ENCODE data around the gene TMEM150C. TPM values are rescaled to one million over a fixed set of nuclear protein-coding genes. Genes with fewer than 3 reads are reported as not detected.

TMEM150C gene
- total and polyA plus RNA-seq, 2 of the 8 experiments (the other 6 are each of a cell fraction or from before 2014, with no cell fraction given): 1.5 to 1.7 TPM

DNA sequence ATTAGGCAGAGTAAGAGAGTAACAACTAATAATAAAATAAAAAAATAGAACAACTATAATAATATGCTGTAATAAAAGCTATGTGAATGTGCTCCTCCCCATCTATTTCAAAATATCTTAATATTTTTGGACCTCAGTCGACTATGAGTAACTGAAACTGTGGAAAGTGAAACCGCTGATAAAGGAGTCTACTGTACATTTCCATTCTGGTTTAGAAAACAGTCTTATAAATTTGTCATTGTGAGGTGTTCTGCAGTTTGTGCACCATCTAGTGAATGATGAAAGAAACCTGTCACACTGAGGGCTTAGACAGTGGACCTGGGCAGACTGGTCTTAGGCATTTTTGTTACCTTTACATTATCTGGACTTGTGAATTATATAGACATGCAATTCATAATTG is 42.0 kb downstream of the TMEM150C start (continued):
- TF ChIP-seq BRCA1 (IDR thresholded peaks at IDR 0.05; ENCODE audit: low read depth, low read length) (no peak), CBX5 (IDR thresholded peaks at IDR 0.05; ENCODE audit: low read depth, low read length) (no peak), TBP (IDR thresholded peaks at IDR 0.05; ENCODE audit: low read depth, low read length) (no peak), SIN3A (conservative IDR thresholded peaks at IDR 0.05 in 1 of 2, IDR thresholded peaks at IDR 0.05 in 1 of 2; ENCODE audit: low read depth in 1 of 2, low read length in 2 of 2) (no peak), POU5F1 (IDR thresholded peaks at IDR 0.05; ENCODE audit: low read depth, low read length) (no peak), GTF2F1 (IDR thresholded peaks at IDR 0.05; ENCODE audit: borderline replicate concordance, low read depth, low read length) (no peak), POLR2AphosphoS5 (IDR thresholded peaks at IDR 0.05; ENCODE audit: low read depth, low read length) (no peak), SRF (IDR thresholded peaks at IDR 0.05; ENCODE audit: low read depth, low read length) (no peak), SIRT6 (IDR thresholded peaks at IDR 0.05; ENCODE audit: low read length) (no peak), CREB1 (IDR thresholded peaks at IDR 0.05) (no peak)
- TF ChIP-seq, protein P1, sequence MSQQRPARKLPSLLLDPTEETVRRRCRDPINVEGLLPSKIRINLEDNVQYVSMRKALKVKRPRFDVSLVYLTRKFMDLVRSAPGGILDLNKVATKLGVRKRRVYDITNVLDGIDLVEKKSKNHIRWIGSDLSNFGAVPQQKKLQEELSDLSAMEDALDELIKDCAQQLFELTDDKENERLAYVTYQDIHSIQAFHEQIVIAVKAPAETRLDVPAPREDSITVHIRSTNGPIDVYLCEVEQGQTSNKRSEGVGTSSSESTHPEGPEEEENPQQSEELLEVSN (IDR thresholded peaks at IDR 0.05): no peak

Measured in H1 (cell line).